Immature natural killer cell (primary cell): ENCODE results near the gene MAD2L2. TPM values are rescaled to one million over a fixed set of nuclear protein-coding genes. Genes with fewer than 3 reads are reported as not detected.
"Not testable (repeated sequence)": the region's sequence is repeated elsewhere in the genome, so short reads cannot be mapped to it uniquely, and the experiment has no call there.

ENCODE experiments used
- DNase-seq, 3 donors: peaks; one replicate each; pipeline ENCODE4 v3.0.0; 2022; ENCODE audit warnings: mixed read lengths in 1 of 3
- H3K27ac Mint-ChIP-seq, 6 donors: one replicate each; pipeline ENCODE4 v1.8.0; 2020; ENCODE audit warnings: mixed read lengths in 6 of 6, mild to moderate bottlenecking in 5 of 6, inconsistent platforms in 4 of 6, moderate library complexity in 3 of 6
- H3K27me3 Mint-ChIP-seq, 3 donors: one replicate each; pipeline ENCODE4 v1.8.0; 2020 to 2021; ENCODE audit warnings: low read depth in 3 of 3, mild to moderate bottlenecking in 3 of 3, mixed read lengths in 3 of 3, moderate library complexity in 3 of 3, inconsistent platforms in 1 of 3
- H3K36me3 Mint-ChIP-seq, 3 donors: one replicate each; pipeline ENCODE4 v1.8.0; 2020; ENCODE audit warnings: mixed read lengths in 3 of 3, inconsistent platforms in 2 of 3, mild to moderate bottlenecking in 2 of 3
- H3K4me1 Mint-ChIP-seq, 2 donors: one replicate each; pipeline ENCODE4 v1.8.0; 2020; ENCODE audit warnings: inconsistent platforms in 2 of 2, mild to moderate bottlenecking in 2 of 2, mixed read lengths in 2 of 2, moderate library complexity in 1 of 2
- H3K4me3 Mint-ChIP-seq, 5 donors: one replicate each; pipeline ENCODE4 v1.8.0; 2020; ENCODE audit warnings: mild to moderate bottlenecking in 5 of 5, mixed read lengths in 5 of 5, inconsistent platforms in 3 of 5, moderate library complexity in 3 of 5
- H3K9me3 Mint-ChIP-seq, 6 donors: one replicate each; pipeline ENCODE4 v1.8.0; 2020; ENCODE audit warnings: mild to moderate bottlenecking in 6 of 6, mixed read lengths in 6 of 6, inconsistent platforms in 4 of 6, moderate library complexity in 3 of 6
- polyA plus RNA-seq, 3 donors: library from polyadenylated mRNA; unstranded; fragments of 300-500 nt; fragmentation: Illumina TruSeq; gene quantifications; one replicate each; pipeline ENCODE4 v1.2.3, GENCODE V29; 2021

Gene MAD2L2
- polyA plus RNA-seq, 3 donors from 2014 or later: 103 to 182 (median 163) TPM

GRCh38 chr1:11651017-11651416 is 29.9 kb downstream of the MAD2L2 start:
- H3K36me3 Mint-ChIP-seq: no peaks in the 10 kb centered on the region
- H3K27ac Mint-ChIP-seq: peak overlapping the region; percentile 42 to 81 (median 76)
- H3K9me3 Mint-ChIP-seq: no peaks in the 10 kb centered on the region
- peaks cover 0 to 10% (median 7%) of the 10 kb centered on the region in 3 donors for H3K27me3 Mint-ChIP-seq
- peaks cover 36 to 39% of the 10 kb centered on the region in 2 donors for H3K4me1 Mint-ChIP-seq
- H3K4me3 Mint-ChIP-seq: peak overlapping the region; percentile 72 to 90 (median 76)
- no peak for DNase-seq

GRCh38 chr1:11650331-11650991 is 30.5 kb downstream of the MAD2L2 start:
- DNase-seq: peak; percentile 89 to 93 (median 91)
- Mint-ChIP-seq H3K9me3 (no peaks in the 10 kb centered on the region), H3K36me3 (no peaks in the 10 kb centered on the region), H3K27me3 (peaks cover 0 to 10% (median 6%) of the 10 kb centered on the region in 3 donors), H3K4me3 (peak overlapping the region; percentile 72 to 90 (median 76)), H3K4me1 (peaks cover 31 to 35% of the 10 kb centered on the region in 2 donors), H3K27ac (peak overlapping the region; percentile 68 to 85 (median 80))

- Mint-ChIP-seq H3K4me3 (peak overlapping the region; percentile 45 to 87 (median 62)), H3K27ac (peak overlapping the region; percentile 56 to 85 (median 80)), H3K27me3 (peaks cover 0 to 10% (median 4%) of the 10 kb centered on the region in 3 donors), H3K36me3 (no peaks in the 10 kb centered on the region), H3K9me3 (no peaks in the 10 kb centered on the region), H3K4me1 (peaks cover 28 to 33% of the 10 kb centered on the region in 2 donors)
- no peak for DNase-seq
These were observed 31.2 kb downstream of the MAD2L2 start for GRCh38 chr1:11649624-11650330.

GRCh38 chr1:11649237-11649623 is 31.7 kb downstream of the MAD2L2 start:
- no peak for DNase-seq
- Mint-ChIP-seq H3K9me3 (no peaks in the 10 kb centered on the region), H3K36me3 (no peaks in the 10 kb centered on the region), H3K4me1 (peaks cover 28 to 33% of the 10 kb centered on the region in 2 donors), H3K4me3 (peak overlapping the region in 4 of 5 donors; percentile 29 to 87 (median 46)), H3K27ac (peak overlapping the region in 3 of 6 donors; percentile 40 to 76 (median 49)), H3K27me3 (peaks cover 0 to 10% (median 4%) of the 10 kb centered on the region in 3 donors)

- H3K27ac Mint-ChIP-seq: peak overlapping the region in 1 of 6 donors; percentile 40
- H3K4me1 Mint-ChIP-seq: peaks cover 28 to 33% of the 10 kb centered on the region in 2 donors
- no peaks in the 10 kb centered on the region for H3K9me3 Mint-ChIP-seq
- H3K27me3 Mint-ChIP-seq: peaks cover 0 to 10% (median 4%) of the 10 kb centered on the region in 3 donors
- H3K36me3 Mint-ChIP-seq: no peaks in the 10 kb centered on the region
- peak in 2 of 3 donors; percentile 16 to 39 for DNase-seq
- peak overlapping the region in 3 of 5 donors; percentile 42 to 69 (median 45) for H3K4me3 Mint-ChIP-seq
These were observed 32.2 kb downstream of the MAD2L2 start for GRCh38 chr1:11648732-11649158.

- Mint-ChIP-seq H3K4me3 (no peak overlapping the region), H3K4me1 (peaks cover 28 to 33% of the 10 kb centered on the region in 2 donors), H3K27me3 (peaks cover 0 to 10% (median 4%) of the 10 kb centered on the region in 3 donors), H3K9me3 (no peaks in the 10 kb centered on the region), H3K27ac (peak overlapping the region in 1 of 6 donors; percentile 40), H3K36me3 (no peaks in the 10 kb centered on the region)
- no peak for DNase-seq
These were observed 32.9 kb downstream of the MAD2L2 start for GRCh38 chr1:11648039-11648438.

- Mint-ChIP-seq H3K27ac (peak overlapping the region in 1 of 6 donors; percentile 29), H3K36me3 (no peaks in the 10 kb centered on the region), H3K4me1 (peaks cover 28 to 30% of the 10 kb centered on the region in 2 donors), H3K9me3 (no peaks in the 10 kb centered on the region), H3K4me3 (no peak overlapping the region), H3K27me3 (peaks cover 0 to 10% (median 2%) of the 10 kb centered on the region in 3 donors)
- DNase-seq: no peak
These were observed 33.6 kb downstream of the MAD2L2 start for GRCh38 chr1:11647333-11647732.

- Mint-ChIP-seq H3K4me1 (peaks cover 23 to 25% of the 10 kb centered on the region in 2 donors), H3K36me3 (no peaks in the 10 kb centered on the region), H3K27ac (peak overlapping the region in 2 of 6 donors; percentile 12 to 84), H3K27me3 (peaks cover 0 to 9% (median 2%) of the 10 kb centered on the region in 3 donors), H3K9me3 (no peaks in the 10 kb centered on the region), H3K4me3 (no peak overlapping the region)
- no peak for DNase-seq
These were observed 34.6 kb downstream of the MAD2L2 start for GRCh38 chr1:11646317-11646716.

GRCh38 chr1:11645670-11646265 is 35.2 kb downstream of the MAD2L2 start:
- Mint-ChIP-seq H3K36me3 (no peaks in the 10 kb centered on the region), H3K9me3 (no peaks in the 10 kb centered on the region), H3K4me3 (no peak overlapping the region), H3K4me1 (peaks cover 17 to 19% of the 10 kb centered on the region in 2 donors), H3K27me3 (peaks cover 0 to 6% (median 2%) of the 10 kb centered on the region in 3 donors), H3K27ac (no peak overlapping the region)
- peak; percentile 57 to 68 (median 66) for DNase-seq

- peaks cover 0 to 6% (median 0%) of the 10 kb centered on the region in 3 donors for H3K27me3 Mint-ChIP-seq
- no peaks in the 10 kb centered on the region for H3K9me3 Mint-ChIP-seq
- peaks cover 14% of the 10 kb centered on the region in 2 donors for H3K4me1 Mint-ChIP-seq
- DNase-seq: no peak
- H3K4me3 Mint-ChIP-seq: no peak overlapping the region
- peak overlapping the region in 1 of 6 donors; percentile 45 for H3K27ac Mint-ChIP-seq
- no peaks in the 10 kb centered on the region for H3K36me3 Mint-ChIP-seq
These were observed 35.7 kb downstream of the MAD2L2 start for GRCh38 chr1:11645270-11645669.

GRCh38 chr1:11643782-11644181 is 37.2 kb downstream of the MAD2L2 start:
- H3K27me3 Mint-ChIP-seq: peaks cover 2 to 4% (median 2%) of the 10 kb centered on the region in 3 donors

GRCh38 chr1:11642418-11643017 is 38.4 kb downstream of the MAD2L2 start:
- peak overlapping the region in 1 of 6 donors; percentile 12 for H3K27ac Mint-ChIP-seq
- H3K4me1 Mint-ChIP-seq, H3K4me3 Mint-ChIP-seq, H3K36me3 Mint-ChIP-seq, H3K27me3 Mint-ChIP-seq, H3K9me3 Mint-ChIP-seq: not testable (repeated sequence)
- DNase-seq: peak; percentile 61 to 70 (median 62)

More at GRCh38 chr1:11643782-11644181, 37.2 kb downstream of the MAD2L2 start:
- H3K4me3 Mint-ChIP-seq: no peak overlapping the region
- H3K9me3 Mint-ChIP-seq: no peaks in the 10 kb centered on the region
- DNase-seq: no peak
- H3K27ac Mint-ChIP-seq: no peak overlapping the region
- H3K4me1 Mint-ChIP-seq: peaks cover 0 to 2% of the 10 kb centered on the region in 2 donors
- H3K36me3 Mint-ChIP-seq: no peaks in the 10 kb centered on the region

- DNase-seq: no peak
- peaks cover 2 to 4% (median 2%) of the 10 kb centered on the region in 3 donors for H3K27me3 Mint-ChIP-seq
- peaks cover 0 to 2% (median 0%) of the 10 kb centered on the region in 6 donors for H3K9me3 Mint-ChIP-seq
- no peak overlapping the region for H3K4me3 Mint-ChIP-seq
- no peaks in the 10 kb centered on the region for H3K4me1 Mint-ChIP-seq
- H3K36me3 Mint-ChIP-seq: no peaks in the 10 kb centered on the region
- H3K27ac Mint-ChIP-seq: no peak overlapping the region
These were observed 39.1 kb downstream of the MAD2L2 start for GRCh38 chr1:11641776-11642305.
